WTC11 (cell line): ENCODE data around the gene CDCP1.

ENCODE experiments used
- CREB1 ChIP-seq: sonication (generic); formaldehyde crosslinking; IDR thresholded peaks from 2 replicates; pipeline ENCODE4 v1.8.0; 2023; ENCODE audit warnings: mild to moderate bottlenecking, missing genetic modification reagents
- CTCF ChIP-seq: fragments of 200-600 bp; IDR thresholded peaks from 2 replicates; pipeline ENCODE4 v1.8.0; 2022; ENCODE audit warnings: antibody characterized with exemption
- HMGA2 ChIP-seq: fragments of 250-450 bp; sonication (Bioruptor Pico); IDR thresholded peaks from 2 replicates; pipeline ENCODE4 v1.4.0; 2021; ENCODE audit warnings: mild to moderate bottlenecking, moderate library complexity
- NR3C1 ChIP-seq: sonication (generic); formaldehyde crosslinking; conservative IDR thresholded peaks from 2 replicates; pipeline ENCODE4 v1.8.1; 2023; ENCODE audit warnings: low read depth, mild to moderate bottlenecking, missing genetic modification reagents
- SP1 ChIP-seq: sonication (generic); formaldehyde crosslinking; conservative IDR thresholded peaks from 2 replicates; pipeline ENCODE4 v1.8.1; 2022; ENCODE audit warnings: missing genetic modification reagents
- ZNF121 ChIP-seq: sonication (generic); formaldehyde crosslinking; IDR thresholded peaks from 2 replicates; pipeline ENCODE4 v1.8.0; 2023; ENCODE audit warnings: missing genetic modification reagents
- ZNF232 ChIP-seq: sonication (generic); formaldehyde crosslinking; IDR thresholded peaks from 2 replicates; pipeline ENCODE4 v1.8.0; 2022; ENCODE audit warnings: mild to moderate bottlenecking, missing genetic modification reagents
- ZNF671 ChIP-seq: fragments of 250-450 bp; sonication (Bioruptor Pico); IDR thresholded peaks from 2 replicates; pipeline ENCODE4 v1.8.0; 2021; ENCODE audit warnings: mild to moderate bottlenecking

GRCh38 chr3:45055032-45055410 lies 91.2 kb downstream of the CDCP1 start:
- no peak for TF ChIP-seq ZNF671
- TF ChIP-seq HMGA2 (CRISPR knock-in tag) = no peak
- TF ChIP-seq CTCF = no peak
- no peak for TF ChIP-seq NR3C1 (CRISPR knock-in tag)
- no peak for TF ChIP-seq ZNF121 (CRISPR knock-in tag)
- no peak for TF ChIP-seq ZNF232 (CRISPR knock-in tag)
- no peak for TF ChIP-seq SP1 (CRISPR knock-in tag)
- TF ChIP-seq CREB1 (CRISPR knock-in tag) = no peak
